K562 (cell line): ENCODE data around the gene IGSF23.

Source experiments
- ARNT ChIP-seq, 2 experiments: fragments of 450-650 bp; IDR thresholded peaks; 2 replicates each; pipeline ENCODE4 v1.6.1; 2016; ENCODE audit warnings: mild to moderate bottlenecking in 1 of 2
- CTCF ChIP-seq, 3 experiments: IDR thresholded peaks in 2 of 3; conservative IDR thresholded peaks in 1 of 3; 2 replicates each; pipeline ENCODE4 v1.5.1; 2011 to 2012; ENCODE audit warnings: low read length in 3 of 3, mild to moderate bottlenecking in 3 of 3, control low read depth in 2 of 3, improper control_type of control experiment in 1 of 3, inconsistent platforms in 1 of 3, low read depth in 1 of 3, mixed read lengths in 1 of 3, moderate library complexity in 1 of 3; ENCODE audit not compliant: insufficient read depth in 2 of 3
- HES1 ChIP-seq: fragments of 450-650 bp; IDR thresholded peaks from 2 replicates; pipeline ENCODE4 v1.6.1; 2016; ENCODE audit warnings: low read depth, mild to moderate bottlenecking, moderate library complexity
- IRF2 ChIP-seq: sonication (generic); formaldehyde crosslinking; IDR thresholded peaks from 2 replicates; pipeline ENCODE4 v1.8.1; 2022; ENCODE audit warnings: mild to moderate bottlenecking, missing genetic modification reagents
- MEF2A ChIP-seq: IDR thresholded peaks from 2 replicates; pipeline ENCODE4 v1.6.1; 2011; ENCODE audit warnings: low read depth, mild to moderate bottlenecking, low read length, moderate library complexity; ENCODE audit not compliant: control insufficient read depth
- SP1 ChIP-seq: sonication (generic); formaldehyde crosslinking; IDR thresholded peaks from 2 replicates; pipeline ENCODE4 v1.8.1; 2022; ENCODE audit warnings: mild to moderate bottlenecking, missing genetic modification reagents
- XRCC5 ChIP-seq: fragments of 200-400 bp; formaldehyde crosslinking; IDR thresholded peaks from 2 replicates; pipeline ENCODE4 v1.6.1; 2017; ENCODE audit warnings: low read depth, mild to moderate bottlenecking, low read length
- ZFX ChIP-seq: sonication (generic); formaldehyde crosslinking; IDR thresholded peaks from 2 replicates; pipeline ENCODE4 v1.8.0; 2022; ENCODE audit warnings: mild to moderate bottlenecking, missing genetic modification reagents, moderate library complexity
- ZNF583 ChIP-seq: fragments of 250-450 bp; sonication (Bioruptor Pico); IDR thresholded peaks from 2 replicates; pipeline ENCODE4 v1.4.0; 2020

- TF ChIP-seq SP1 (no peak), HES1 (no peak), MEF2A (no peak), ZFX (no peak), ZNF583 (CRISPR knock-in tag) (no peak), XRCC5 (no peak), IRF2 (no peak), ARNT (IDR thresholded peaks at IDR 0.05) (no peak), CTCF (IDR thresholded peaks at IDR 0.05 in 2 of 3, conservative IDR thresholded peaks at IDR 0.05 in 1 of 3; ENCODE audit: insufficient read depth in 2 of 3, low read depth in 1 of 3, low read length in 3 of 3) (no peak)
These were observed 6.3 kb upstream of the IGSF23 start for GRCh38 chr19:44607049-44607448.
